ENCODE results near the gene SUPT3H. TPM values are rescaled to one million over a fixed set of nuclear protein-coding genes. Genes with fewer than 3 reads are reported as not detected.
A peak's percentile ranks its signal among the peaks of the same experiment; 100 is the strongest.

Gene SUPT3H
- total RNA-seq, 6 experiments from 2014 or later, result 0.95 to 2.8 (median 2.0) TPM

- ATAC-seq (no peak), DNase-seq (no peak)
- H3K4me1 ChIP-seq, result peaks cover 0 to 3% (median 0%) of the 10 kb centered on the region in 4 donors
- WGBS (ENCODE audit: insufficient coverage, low coverage, low lambda C conversion rate, missing lambda C conversion rate), result 95% methylated on average over 4 of the region's 4 CpGs
- intact Hi-C loops (cut with DNase I), result no loop called here
- H3K36me3 ChIP-seq, result no peaks in the 10 kb centered on the region
- H3K4me3 ChIP-seq, result no peak overlapping the region
- H3K27ac ChIP-seq, result no peak overlapping the region
- H3K9me3 ChIP-seq, result no peaks in the 10 kb centered on the region
- no peaks in the 10 kb centered on the region for H3K27me3 ChIP-seq
- TF ChIP-seq CTCF (IDR thresholded peaks at IDR 0.05) (no peak), POLR2A (IDR thresholded peaks at IDR 0.05) (no peak)
Observed at GRCh38 chr6:44985006-44985405, 392.7 kb downstream of the SUPT3H start.

- peaks cover 0 to 3% (median 0%) of the 10 kb centered on the region in 4 donors for H3K4me1 ChIP-seq
- H3K27ac ChIP-seq, result no peak overlapping the region
- no peaks in the 10 kb centered on the region for H3K27me3 ChIP-seq
- DNase-seq, result no peak
- TF ChIP-seq POLR2A (IDR thresholded peaks at IDR 0.05) (no peak), CTCF (IDR thresholded peaks at IDR 0.05) (no peak)
- H3K9me3 ChIP-seq, result no peaks in the 10 kb centered on the region
- 83% methylated on average over 4 of the region's 4 CpGs for WGBS (ENCODE audit: insufficient coverage, low coverage, low lambda C conversion rate, missing lambda C conversion rate)
- ATAC-seq, result peak in 1 of 4 donors; percentile 60
- intact Hi-C loops (cut with DNase I), result no loop called here
- H3K4me3 ChIP-seq, result no peak overlapping the region
- H3K36me3 ChIP-seq, result no peaks in the 10 kb centered on the region
Observed at GRCh38 chr6:44983467-44984365, 394.0 kb downstream of the SUPT3H start.

- 92% methylated on average over 4 of the region's 4 CpGs for WGBS (ENCODE audit: insufficient coverage, low coverage, low lambda C conversion rate, missing lambda C conversion rate)
- intact Hi-C loops (cut with DNase I), result no loop called here
- ATAC-seq, result no peak
Observed at GRCh38 chr6:44980841-44981240, 396.9 kb downstream of the SUPT3H start.

More at GRCh38 chr6:44980841-44981240, 396.9 kb downstream of the SUPT3H start:
- Histone ChIP-seq H3K27me3 (no peaks in the 10 kb centered on the region), H3K36me3 (no peaks in the 10 kb centered on the region), H3K27ac (no peak overlapping the region), H3K4me3 (no peak overlapping the region), H3K4me1 (peaks cover 0 to 3% (median 0%) of the 10 kb centered on the region in 4 donors), H3K9me3 (no peaks in the 10 kb centered on the region)
- TF ChIP-seq CTCF (IDR thresholded peaks at IDR 0.05) (no peak), POLR2A (IDR thresholded peaks at IDR 0.05) (no peak)
- DNase-seq, result no peak

Measured in right lobe of liver (tissue), 6 donors.